Stomach (tissue), 4 donors: ENCODE data around the gene HPGD.

Experiments
- CTCF ChIP-seq, 7 experiments: fragments of 450-650 bp in 4 of 7; fragments of 200-600 bp in 3 of 7; sonication (generic) in 3 of 7; IDR thresholded peaks; one replicate each; pipeline ENCODE4 v1.5.1; 2016 to 2019; ENCODE audit warnings: antibody characterized with exemption in 7 of 7, control low read depth in 2 of 7, mild to moderate bottlenecking in 1 of 7
- EP300 ChIP-seq: sonication (generic); formaldehyde crosslinking; IDR thresholded peaks from one replicate; pipeline ENCODE4 v1.6.1; 2017; ENCODE audit warnings: antibody characterized with exemption
- POLR2A ChIP-seq, 4 donors: fragments of 450-650 bp; IDR thresholded peaks; one replicate each; pipeline ENCODE4 v1.6.1; 2016; ENCODE audit warnings: antibody characterized with exemption in 4 of 4, control low read depth in 2 of 4, mild to moderate bottlenecking in 1 of 4, moderate library complexity in 1 of 4

- TF ChIP-seq POLR2A (IDR thresholded peaks at IDR 0.05) = no peak
- no peak for TF ChIP-seq CTCF (IDR thresholded peaks at IDR 0.05)
- TF ChIP-seq EP300 = no peak
Measured at GRCh38 chr4:174528226-174528625, 5.9 kb upstream of the HPGD start.
